ENCODE results near the gene BLM. TPM values are rescaled to one million over a fixed set of nuclear protein-coding genes. Genes with fewer than 3 reads are reported as not detected.
A peak's percentile ranks its signal among the peaks of the same experiment; 100 is the strongest.

BLM gene
- total RNA-seq, 1 donor from 2014 or later, result 11.5 TPM

DNA sequence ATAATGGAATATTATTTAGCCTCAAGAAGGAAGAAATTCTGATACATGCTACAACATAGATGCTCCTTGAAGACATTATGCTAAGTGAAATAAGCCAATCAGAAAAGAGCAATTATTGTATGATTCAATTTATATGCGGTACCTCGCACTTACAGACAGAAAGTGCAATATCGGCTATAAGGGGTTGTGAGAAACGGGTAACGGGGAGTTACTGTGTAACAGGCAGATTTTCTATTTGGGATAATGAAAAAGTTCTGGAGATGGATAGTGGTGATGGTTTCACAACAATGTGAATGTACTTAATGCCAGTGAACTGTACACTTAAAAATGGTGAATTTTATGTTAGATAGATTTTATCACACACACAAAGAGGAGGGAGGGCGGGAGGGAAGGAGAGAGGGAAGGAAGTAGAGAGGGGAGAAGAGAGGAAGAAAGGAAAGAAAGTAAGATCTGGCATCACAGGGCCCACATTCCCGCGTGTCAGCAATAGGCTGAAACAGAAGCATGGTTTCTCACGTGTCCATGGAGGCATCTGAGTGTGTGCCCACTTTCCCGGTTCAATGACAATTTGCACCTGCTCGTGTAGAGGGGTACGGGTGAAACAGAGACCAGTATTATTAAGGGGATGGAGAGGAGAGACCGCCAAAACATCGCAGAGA, 700 bp upstream of the BLM start:
- no peak for DNase-seq (ENCODE audit: low spot score)
- peaks cover 2% of the 10 kb centered on the region for H3K27me3 Mint-ChIP-seq (ENCODE audit: unreplicated experiment)
- TF ChIP-seq CTCF (IDR thresholded peaks at IDR 0.05; ENCODE audit: unreplicated experiment), result no peak
- peak overlapping the region; percentile 92 for H3K4me3 Mint-ChIP-seq (ENCODE audit: unreplicated experiment)
- no peaks in the 10 kb centered on the region for H3K9me3 Mint-ChIP-seq (ENCODE audit: unreplicated experiment)
- peak overlapping the region; percentile 85 for H3K27ac Mint-ChIP-seq (ENCODE audit: unreplicated experiment)
- H3K4me1 Mint-ChIP-seq (ENCODE audit: unreplicated experiment), result peaks cover 14% of the 10 kb centered on the region
- H3K36me3 Mint-ChIP-seq (ENCODE audit: low read depth, unreplicated experiment), result peaks cover 4% of the 10 kb centered on the region

DNA sequence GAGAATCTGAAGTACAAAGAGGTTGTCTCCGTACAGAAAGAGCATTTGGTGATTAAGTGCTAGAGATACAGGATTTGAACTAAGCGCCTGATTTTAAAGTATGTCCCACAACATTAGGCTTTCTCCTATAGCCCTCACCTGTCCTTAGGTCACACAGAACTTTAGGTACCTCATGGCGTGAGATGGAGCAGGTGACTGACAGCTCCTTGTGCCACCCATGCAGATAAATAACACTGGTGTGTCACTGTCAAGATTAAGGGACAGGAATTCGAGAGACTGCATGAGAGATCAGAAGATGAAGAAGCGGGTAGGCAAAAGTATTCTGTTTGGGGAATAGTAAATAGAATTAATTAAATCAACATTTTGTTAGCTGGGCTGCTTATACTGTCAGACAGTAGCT, 1.1 kb downstream of the BLM start:
- peak overlapping the region; percentile 85 for H3K27ac Mint-ChIP-seq (ENCODE audit: unreplicated experiment)
- peaks cover 3% of the 10 kb centered on the region for H3K36me3 Mint-ChIP-seq (ENCODE audit: low read depth, unreplicated experiment)
- no peak for TF ChIP-seq CTCF (IDR thresholded peaks at IDR 0.05; ENCODE audit: unreplicated experiment)
- peaks cover 14% of the 10 kb centered on the region for H3K4me1 Mint-ChIP-seq (ENCODE audit: unreplicated experiment)
- peaks cover 2% of the 10 kb centered on the region for H3K27me3 Mint-ChIP-seq (ENCODE audit: unreplicated experiment)
- DNase-seq (ENCODE audit: low spot score), result no peak
- H3K4me3 Mint-ChIP-seq (ENCODE audit: unreplicated experiment), result peak overlapping the region; percentile 92
- no peaks in the 10 kb centered on the region for H3K9me3 Mint-ChIP-seq (ENCODE audit: unreplicated experiment)

GRCh38 chr15:90720131-90720530, 3.0 kb downstream of the BLM start:
- Mint-ChIP-seq H3K4me1 (ENCODE audit: unreplicated experiment) (peaks cover 14% of the 10 kb centered on the region), H3K4me3 (ENCODE audit: unreplicated experiment) (no peak overlapping the region)
- TF ChIP-seq CTCF (IDR thresholded peaks at IDR 0.05; ENCODE audit: unreplicated experiment), result no peak

GRCh38 chr15:90729261-90729660, 12.1 kb downstream of the BLM start:
- DNase-seq (ENCODE audit: low spot score), result no peak
- H3K4me3 Mint-ChIP-seq (ENCODE audit: unreplicated experiment), result no peak overlapping the region
- H3K27ac Mint-ChIP-seq (ENCODE audit: unreplicated experiment), result no peak overlapping the region
- no peaks in the 10 kb centered on the region for H3K4me1 Mint-ChIP-seq (ENCODE audit: unreplicated experiment)
- no peak for TF ChIP-seq CTCF (IDR thresholded peaks at IDR 0.05; ENCODE audit: unreplicated experiment)
- H3K36me3 Mint-ChIP-seq (ENCODE audit: low read depth, unreplicated experiment), result peaks cover 3% of the 10 kb centered on the region
- no peaks in the 10 kb centered on the region for H3K9me3 Mint-ChIP-seq (ENCODE audit: unreplicated experiment)
- H3K27me3 Mint-ChIP-seq (ENCODE audit: unreplicated experiment), result peaks cover 2% of the 10 kb centered on the region

More at GRCh38 chr15:90720131-90720530, 3.0 kb downstream of the BLM start:
- DNase-seq (ENCODE audit: low spot score), result no peak
- H3K27me3 Mint-ChIP-seq (ENCODE audit: unreplicated experiment), result peaks cover 2% of the 10 kb centered on the region
- no peaks in the 10 kb centered on the region for H3K9me3 Mint-ChIP-seq (ENCODE audit: unreplicated experiment)
- no peak overlapping the region for H3K27ac Mint-ChIP-seq (ENCODE audit: unreplicated experiment)
- peaks cover 4% of the 10 kb centered on the region for H3K36me3 Mint-ChIP-seq (ENCODE audit: low read depth, unreplicated experiment)

GRCh38 chr15:90730290-90730689, 13.1 kb downstream of the BLM start:
- no peak for DNase-seq (ENCODE audit: low spot score)
- H3K4me1 Mint-ChIP-seq (ENCODE audit: unreplicated experiment), result no peaks in the 10 kb centered on the region
- H3K27ac Mint-ChIP-seq (ENCODE audit: unreplicated experiment), result no peak overlapping the region
- H3K27me3 Mint-ChIP-seq (ENCODE audit: unreplicated experiment), result peaks cover 2% of the 10 kb centered on the region
- TF ChIP-seq CTCF (IDR thresholded peaks at IDR 0.05; ENCODE audit: unreplicated experiment), result no peak
- H3K9me3 Mint-ChIP-seq (ENCODE audit: unreplicated experiment), result no peaks in the 10 kb centered on the region
- H3K4me3 Mint-ChIP-seq (ENCODE audit: unreplicated experiment), result no peak overlapping the region
- no peaks in the 10 kb centered on the region for H3K36me3 Mint-ChIP-seq (ENCODE audit: low read depth, unreplicated experiment)
